Stimulated activated CD8-positive, alpha-beta memory T cell treated with anti-CD3 and anti-CD28 coated beads, Interleukin-4, amount 100 ng/mL, for 24 hours (primary cell): ENCODE data around the gene NME2.

Source experiments
- DNase-seq: peaks from one replicate; pipeline ENCODE4 v3.0.0-alpha.2; 2020; ENCODE audit warnings: low read depth

Gene NME2

DNA sequence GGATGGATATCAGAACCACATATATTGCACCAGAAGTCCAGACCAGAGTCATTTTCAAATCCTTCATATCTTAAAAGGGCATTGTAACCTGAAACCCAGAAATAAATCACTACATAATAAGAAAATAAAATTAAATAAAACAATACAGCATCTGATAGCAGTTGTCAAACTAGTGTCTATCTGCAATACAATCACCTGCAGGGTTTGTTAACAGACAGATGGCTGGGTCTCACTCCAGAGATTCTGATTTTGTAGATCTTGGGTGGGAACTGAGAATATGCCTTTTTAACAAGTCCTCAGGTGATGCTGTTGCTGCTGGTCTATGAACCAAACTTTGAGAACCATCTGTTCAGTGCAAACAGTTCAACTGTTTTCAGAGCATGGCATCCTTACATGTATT, 37.6 kb downstream of the NME2 start:
- no peak for DNase-seq

DNA sequence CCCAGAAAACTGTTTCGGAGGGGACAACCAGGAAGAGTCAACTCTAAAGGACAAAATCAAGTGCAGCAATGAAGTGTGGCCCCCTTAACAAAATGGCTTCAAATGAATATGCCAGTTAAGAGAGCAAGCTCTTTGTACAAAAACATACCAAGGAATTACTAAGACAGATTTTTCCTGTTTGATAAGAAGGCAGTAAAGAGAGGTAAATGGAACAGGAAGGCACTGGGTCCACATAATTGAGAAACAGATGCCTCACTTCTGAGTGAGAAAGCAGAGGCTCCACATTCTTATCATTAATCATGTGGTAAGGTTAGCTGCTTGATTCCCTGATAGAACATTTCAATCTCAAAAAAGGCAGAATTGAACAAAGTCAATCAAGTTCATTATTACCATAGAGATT, 48.7 kb downstream of the NME2 start:
- no peak for DNase-seq

DNA sequence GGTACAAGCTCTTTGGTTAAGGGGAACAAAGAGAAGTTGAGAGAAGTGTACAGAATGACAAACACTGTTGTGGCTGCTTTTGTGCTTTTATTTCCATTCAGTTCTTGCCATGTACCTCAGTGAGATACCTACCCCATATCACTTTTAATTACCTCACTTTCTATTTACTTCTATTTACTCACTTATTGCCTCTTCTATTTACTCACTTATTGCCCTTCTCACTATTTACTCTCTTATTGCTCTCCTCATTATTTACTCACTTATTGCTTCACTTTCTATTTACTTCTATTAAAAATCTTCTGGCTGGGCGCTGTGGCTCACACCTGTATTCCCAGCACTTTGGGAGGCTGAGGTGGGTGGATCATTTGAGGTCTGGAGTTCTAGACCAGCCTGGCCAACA, 51.7 kb downstream of the NME2 start:
- no peak for DNase-seq

- DNase-seq = no peak
These were observed 55.1 kb downstream of the NME2 start for GRCh38 chr17:51221322-51221721.
